LHCN-M2 (cell line): ENCODE data around the gene ARMC9. TPM values are rescaled to one million over a fixed set of nuclear protein-coding genes. Genes with fewer than 3 reads are reported as not detected.
"Not testable (repeated sequence)": the region's sequence is repeated elsewhere in the genome, so short reads cannot be mapped to it uniquely, and the experiment has no call there.

Source experiments
- DNase-seq: peaks from one replicate; pipeline ENCODE4 v3.0.0-alpha.2; 2012; ENCODE audit warnings: low read depth
- total RNA-seq: library from RNA; depleted of rRNA; stranded (reverse); fragments of >200 nt; gene quantifications from 2 replicates; pipeline ENCODE4 v1.2.3, GENCODE V29; 2014

Gene ARMC9
- total RNA-seq, 1 experiment from 2014 or later, result 39.8 TPM

- DNase-seq, result no peak
These were observed 89.3 kb downstream of the ARMC9 start for GRCh38 chr2:231287696-231288095.

DNA sequence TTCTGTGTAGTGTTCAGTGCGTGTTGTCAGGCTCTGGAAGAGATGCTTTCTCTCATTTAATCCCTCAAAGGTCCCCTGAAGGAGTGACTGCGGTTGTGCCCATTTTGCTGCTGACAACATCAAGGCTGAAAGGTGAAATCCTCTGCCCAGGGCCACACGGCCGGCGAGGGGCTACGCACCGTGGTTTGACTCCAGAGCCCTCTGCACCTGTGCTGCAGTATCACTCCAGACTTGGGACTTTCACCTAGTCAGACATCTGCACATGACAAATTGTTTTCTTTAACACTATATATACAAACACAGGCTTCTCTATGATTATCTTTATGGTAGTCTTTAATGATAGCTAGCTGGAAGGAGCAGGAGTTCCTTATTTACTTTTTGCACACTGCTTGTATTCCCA lies 90.2 kb downstream of the ARMC9 start:
- DNase-seq, result no peak

- no peak for DNase-seq
These were observed 92.0 kb downstream of the ARMC9 start for GRCh38 chr2:231290321-231291015.

- no peak for DNase-seq
These were observed 94.2 kb downstream of the ARMC9 start for GRCh38 chr2:231292472-231293134.

- DNase-seq, result no peak
These were observed 94.7 kb downstream of the ARMC9 start for GRCh38 chr2:231293163-231293562.

- DNase-seq, result no peak
These were observed 95.7 kb downstream of the ARMC9 start for GRCh38 chr2:231294116-231294515.

GRCh38 chr2:231294571-231295362 lies 96.3 kb downstream of the ARMC9 start:
- peak; percentile 26 for DNase-seq

GRCh38 chr2:231295363-231295655 lies 96.9 kb downstream of the ARMC9 start:
- no peak for DNase-seq

DNA sequence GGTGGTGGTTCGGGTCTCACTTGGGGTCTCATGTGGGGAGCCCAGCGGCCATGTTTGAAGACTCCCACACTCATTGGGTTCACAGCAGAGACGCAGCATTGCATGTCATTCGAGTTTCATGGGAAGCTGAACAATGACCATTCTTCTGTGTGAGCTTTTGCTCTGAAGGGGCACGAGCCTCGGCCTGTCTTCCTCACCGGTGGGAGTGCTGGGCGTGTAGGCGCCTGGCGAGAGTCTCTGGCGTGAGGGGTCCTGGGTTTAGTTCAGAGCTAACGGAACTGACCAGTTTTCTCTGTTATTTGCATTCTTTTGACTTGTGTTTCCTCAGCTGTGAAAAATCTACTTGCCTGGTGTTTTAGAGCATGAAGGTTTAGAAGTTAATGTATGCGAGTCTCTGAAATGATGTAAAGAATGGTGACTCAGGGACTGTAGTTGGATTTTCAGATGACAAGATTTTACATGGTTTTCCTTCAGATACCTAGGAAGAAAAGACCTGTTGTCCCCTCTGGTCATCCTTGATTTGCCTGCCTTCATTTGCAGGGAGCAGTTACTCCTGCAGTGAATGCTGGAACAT lies 98.1 kb downstream of the ARMC9 start:
- no peak for DNase-seq

DNA sequence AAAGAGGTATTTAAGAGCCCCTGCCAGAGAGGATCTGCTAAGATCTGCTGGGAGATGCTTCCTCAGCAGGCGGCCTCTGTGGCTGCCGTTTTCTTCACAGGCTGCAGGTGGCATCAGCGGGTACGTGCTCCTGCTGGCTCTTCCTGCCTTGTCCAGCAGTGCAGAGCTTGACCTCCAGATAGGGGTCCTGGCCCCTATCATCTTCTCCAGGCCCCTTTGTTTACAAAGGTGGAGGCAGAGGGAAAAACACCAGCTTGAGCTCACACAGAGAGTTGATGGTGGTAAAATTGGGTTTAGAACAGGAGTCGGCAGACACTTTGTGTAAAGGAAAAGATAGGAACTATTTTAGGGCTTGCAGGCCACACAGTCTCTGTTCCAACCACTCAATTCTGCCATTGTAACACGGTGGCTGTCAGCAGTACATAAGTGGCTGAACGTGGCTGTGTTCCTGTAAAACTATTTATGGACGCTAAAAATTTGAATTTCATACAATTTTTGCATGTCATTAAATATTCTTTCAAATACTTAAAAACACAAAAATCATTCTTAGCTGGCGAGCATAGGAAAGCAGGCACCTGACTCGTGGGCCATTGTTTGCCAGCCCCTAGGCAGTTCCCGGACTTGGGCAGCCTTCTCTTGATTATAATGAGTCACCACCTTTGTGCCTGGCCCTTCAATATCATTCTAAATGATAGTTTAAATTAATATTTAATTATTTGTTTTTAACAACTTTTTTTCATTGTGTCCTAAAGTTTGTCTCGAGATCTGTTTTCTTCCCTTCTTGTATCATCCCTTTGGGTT lies 98.9 kb downstream of the ARMC9 start:
- peak; percentile 32 for DNase-seq

GRCh38 chr2:231298091-231298490 lies 99.7 kb downstream of the ARMC9 start:
- DNase-seq, result no peak

DNA sequence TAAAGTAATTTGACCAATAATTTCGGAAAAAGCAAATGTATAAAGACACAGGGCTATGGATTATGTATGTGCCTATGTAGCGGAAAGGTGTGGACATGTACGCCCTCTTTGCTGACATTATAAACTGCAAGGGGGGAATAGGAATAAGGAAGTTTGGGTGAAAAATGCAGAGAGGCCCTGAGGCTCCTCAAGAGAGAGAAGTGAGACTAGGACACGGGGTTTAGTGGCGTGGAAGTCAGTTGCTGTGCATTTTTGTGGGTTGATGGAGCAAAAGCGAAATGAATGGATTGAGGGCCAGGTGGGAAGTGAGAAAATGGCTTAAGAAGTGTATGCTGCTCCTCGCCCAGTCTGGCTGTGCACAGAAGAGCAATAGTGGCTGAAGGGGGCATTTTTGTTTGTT lies 100.8 kb downstream of the ARMC9 start:
- DNase-seq, result no peak

GRCh38 chr2:231300020-231300721 lies 101.7 kb downstream of the ARMC9 start:
- DNase-seq, result no peak

DNA sequence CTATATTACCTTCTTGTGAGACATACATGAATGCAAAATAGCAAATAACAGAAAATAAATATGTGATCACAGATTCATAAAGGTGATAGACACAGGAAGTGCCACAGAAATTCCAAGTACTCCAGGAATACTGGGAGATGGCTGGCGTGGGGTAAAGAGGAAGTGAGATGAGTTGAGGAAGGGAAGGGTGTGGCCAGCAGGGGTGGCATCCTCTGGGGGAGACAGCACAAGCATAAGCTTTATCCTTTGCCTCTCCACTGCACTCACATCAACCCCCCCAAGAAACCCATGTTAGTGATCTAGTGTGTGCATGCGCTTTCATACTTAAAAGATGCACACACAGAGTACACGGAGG lies 102.3 kb downstream of the ARMC9 start:
- no peak for DNase-seq

- not testable (repeated sequence) for DNase-seq
These were observed 105.8 kb downstream of the ARMC9 start for GRCh38 chr2:231304259-231304658.

DNA sequence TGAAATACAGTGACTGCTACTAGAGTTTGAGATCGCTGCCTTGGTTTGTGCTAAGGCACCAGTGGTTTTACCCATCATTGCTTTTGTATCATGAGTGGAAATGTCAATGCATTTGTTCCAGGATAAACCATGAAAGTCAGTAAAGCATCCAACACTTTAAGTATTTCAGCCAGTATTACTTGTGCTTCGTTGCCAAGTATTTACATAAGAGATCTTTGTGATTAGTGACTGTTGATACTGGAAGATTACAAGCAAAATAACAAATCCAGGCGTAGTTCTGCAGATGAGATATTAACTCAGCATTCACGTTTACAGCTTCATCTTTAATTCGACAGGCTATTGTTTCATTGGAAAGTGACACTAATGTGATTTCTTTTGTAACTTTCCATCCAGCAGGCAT lies 106.8 kb downstream of the ARMC9 start:
- DNase-seq, result no peak

- no peak for DNase-seq
These were observed 108.5 kb downstream of the ARMC9 start for GRCh38 chr2:231306791-231307393.

GRCh38 chr2:231308219-231308618 lies 109.8 kb downstream of the ARMC9 start:
- no peak for DNase-seq

- DNase-seq, result peak; percentile 51
These were observed 110.4 kb downstream of the ARMC9 start for GRCh38 chr2:231308631-231309428.

DNA sequence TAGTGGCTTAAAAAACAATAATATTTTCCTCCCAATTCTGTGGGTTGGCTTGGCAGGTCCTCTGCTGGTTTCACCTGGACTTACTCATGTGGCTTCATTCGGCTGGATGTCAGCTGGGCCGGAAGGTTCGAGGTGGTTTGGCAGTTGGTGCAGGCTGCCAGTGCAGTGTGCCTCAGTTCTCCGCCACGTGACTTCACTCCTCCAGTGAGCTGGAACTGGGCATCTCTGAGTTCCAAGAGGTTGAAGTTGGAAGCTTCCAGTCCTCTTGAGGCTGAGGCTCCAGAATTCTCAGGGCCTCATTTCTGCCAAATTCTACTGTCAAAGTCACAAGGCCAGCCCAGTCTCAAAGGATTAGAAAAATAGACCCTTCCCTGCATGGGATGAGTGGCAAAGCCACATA lies 113.6 kb downstream of the ARMC9 start:
- DNase-seq, result no peak
